ENCODE data around the gene AGAP1.

The AGAP1 gene

GRCh38 chr2:235630718-235631296 is 137.0 kb downstream of the AGAP1 start:
- TF ChIP-seq TAF1 (IDR thresholded peaks at IDR 0.05; ENCODE audit: borderline replicate concordance, insufficient read depth, low read length) (no peak), SIN3A (IDR thresholded peaks at IDR 0.05; ENCODE audit: borderline replicate concordance, insufficient read depth, low read length) (no peak), REST (IDR thresholded peaks at IDR 0.05; ENCODE audit: insufficient read depth in 1 of 2, low read depth in 2 of 2, low read length in 2 of 2) (no peak), POLR2AphosphoS5 (IDR thresholded peaks at IDR 0.05; ENCODE audit: low read depth, low read length) (no peak), FOXP2 (optimal IDR thresholded peaks at IDR 0.05; ENCODE audit: borderline replicate concordance, extremely low read depth, extremely low read length, insufficient read depth) (no peak)

GRCh38 chr2:235634435-235635158 is 140.8 kb downstream of the AGAP1 start:
- TF ChIP-seq POLR2AphosphoS5 (IDR thresholded peaks at IDR 0.05; ENCODE audit: low read depth, low read length): no peak
- TF ChIP-seq REST (IDR thresholded peaks at IDR 0.05; ENCODE audit: insufficient read depth in 1 of 2, low read depth in 2 of 2, low read length in 2 of 2): no peak
- TF ChIP-seq FOXP2 (optimal IDR thresholded peaks at IDR 0.05; ENCODE audit: borderline replicate concordance, extremely low read depth, extremely low read length, insufficient read depth): no peak
- TF ChIP-seq TAF1 (IDR thresholded peaks at IDR 0.05; ENCODE audit: borderline replicate concordance, insufficient read depth, low read length): no peak

GRCh38 chr2:235636546-235636945 is 142.7 kb downstream of the AGAP1 start:
- TF ChIP-seq FOXP2 (optimal IDR thresholded peaks at IDR 0.05; ENCODE audit: borderline replicate concordance, extremely low read depth, extremely low read length, insufficient read depth) (no peak), TAF1 (IDR thresholded peaks at IDR 0.05; ENCODE audit: borderline replicate concordance, insufficient read depth, low read length) (no peak), REST (IDR thresholded peaks at IDR 0.05; ENCODE audit: insufficient read depth in 1 of 2, low read depth in 2 of 2, low read length in 2 of 2) (no peak), POLR2AphosphoS5 (IDR thresholded peaks at IDR 0.05; ENCODE audit: low read depth, low read length) (no peak), SIN3A (IDR thresholded peaks at IDR 0.05; ENCODE audit: borderline replicate concordance, insufficient read depth, low read length) (no peak)

- TF ChIP-seq SIN3A (IDR thresholded peaks at IDR 0.05; ENCODE audit: borderline replicate concordance, insufficient read depth, low read length) (no peak), TAF1 (IDR thresholded peaks at IDR 0.05; ENCODE audit: borderline replicate concordance, insufficient read depth, low read length) (no peak)
Measured at GRCh38 chr2:235637896-235638295, 144.1 kb downstream of the AGAP1 start.

- TF ChIP-seq POLR2AphosphoS5 (IDR thresholded peaks at IDR 0.05; ENCODE audit: low read depth, low read length): no peak
- no peak for TF ChIP-seq FOXP2 (optimal IDR thresholded peaks at IDR 0.05; ENCODE audit: borderline replicate concordance, extremely low read depth, extremely low read length, insufficient read depth)
- TF ChIP-seq TAF1 (IDR thresholded peaks at IDR 0.05; ENCODE audit: borderline replicate concordance, insufficient read depth, low read length): no peak
- TF ChIP-seq SIN3A (IDR thresholded peaks at IDR 0.05; ENCODE audit: borderline replicate concordance, insufficient read depth, low read length): no peak
- TF ChIP-seq REST (IDR thresholded peaks at IDR 0.05; ENCODE audit: insufficient read depth in 1 of 2, low read depth in 2 of 2, low read length in 2 of 2): no peak
Measured at GRCh38 chr2:235638541-235639427, 144.9 kb downstream of the AGAP1 start.
